ENCODE results near the gene CEPT1.
"Not testable (repeated sequence)": the region's sequence is repeated elsewhere in the genome, so short reads cannot be mapped to it uniquely, and the experiment has no call there.

The CEPT1 gene

DNA sequence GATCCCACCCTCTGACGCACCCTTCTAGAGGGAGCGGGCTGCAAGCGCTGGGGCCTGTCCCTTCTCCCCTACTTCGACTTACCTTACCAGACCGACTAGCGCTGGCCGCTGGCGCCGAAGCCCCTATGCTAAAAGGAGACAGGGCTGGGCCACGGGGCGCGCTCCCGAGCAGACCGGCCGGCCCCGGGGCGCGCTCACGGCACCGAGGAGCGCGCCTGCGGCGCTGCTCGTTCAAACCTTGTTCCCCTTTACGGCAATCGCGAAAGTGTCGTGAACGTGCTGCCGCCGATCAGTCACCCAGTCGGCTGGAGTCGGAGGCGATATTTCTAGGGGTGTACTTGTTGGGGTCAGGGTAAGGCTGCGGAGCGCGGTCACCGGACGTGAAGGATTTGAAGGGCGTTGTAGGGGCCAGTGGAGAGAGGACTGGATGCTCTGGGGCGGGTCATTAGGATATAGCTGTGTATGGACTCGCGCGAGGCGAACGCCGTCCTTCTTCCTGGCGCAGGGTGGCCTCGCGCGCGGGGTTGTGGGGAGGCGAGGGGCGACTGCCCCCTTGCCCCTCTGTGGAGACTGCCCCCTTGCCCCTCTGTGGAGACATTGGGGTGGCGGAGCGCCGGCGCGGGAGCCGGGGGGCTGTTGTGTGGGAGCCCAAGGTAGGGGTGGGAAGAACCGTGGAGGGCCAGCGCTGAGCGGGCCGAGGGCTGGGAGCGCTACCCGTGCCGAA lies at the start of gene CEPT1, which contains the start of gene DRAM2:
Gene CEPT1, plus strand, starts transcription at position 268 of the 724 bp plus-strand sequence. CDS start 7,492 bp downstream, outside the sequence.
Gene DRAM2, minus strand, starts transcription at position 138 of the 724 bp plus-strand sequence. CDS start 8,539 bp downstream, outside the sequence.
- DNase-seq (peak; percentile 95), ATAC-seq (ENCODE audit: insufficient read depth, low read depth) (peak; percentile 53)
- Histone ChIP-seq H3K4me2 (ENCODE audit: insufficient read depth, low read length) (peak within 1 kb of the TSS; percentile 88), H3K36me3 (ENCODE audit: insufficient read depth, low read length) (peaks cover 25% of the 10 kb centered on the region), H3K4me3 (ENCODE audit: low read depth in 1 of 2, low read length in 2 of 2) (peak within 1 kb of the TSS; percentile 89 to 90), H3K79me2 (ENCODE audit: insufficient read depth, low read length) (peaks cover 79% of the 10 kb centered on the region), H3K4me1 (ENCODE audit: insufficient read depth, low read length) (peaks cover 53% of the 10 kb centered on the region), H4K20me1 (ENCODE audit: insufficient read depth, low read length) (peaks cover 16% of the 10 kb centered on the region; the same call in 1 of the 2 replicates), H3K9me3 (ENCODE audit: insufficient read depth, low read length, severe bottlenecking) (no peaks in the 10 kb centered on the region), H3K9ac (ENCODE audit: low read depth, low read length) (peak within 1 kb of the TSS; percentile 67), H3K27me3 (ENCODE audit: insufficient read depth, low read length, poor library complexity) (no peaks in the 10 kb centered on the region), H2AFZ (ENCODE audit: low read depth, low read length) (peak within 1 kb of the TSS; percentile 86), H3K27ac (ENCODE audit: low read length) (peak within 1 kb of the TSS; percentile 90)
- TF ChIP-seq EZH2 (IDR thresholded peaks at IDR 0.05; ENCODE audit: borderline replicate concordance, low read depth, low read length, severe bottlenecking), result no peak
- TF ChIP-seq, protein P1, sequence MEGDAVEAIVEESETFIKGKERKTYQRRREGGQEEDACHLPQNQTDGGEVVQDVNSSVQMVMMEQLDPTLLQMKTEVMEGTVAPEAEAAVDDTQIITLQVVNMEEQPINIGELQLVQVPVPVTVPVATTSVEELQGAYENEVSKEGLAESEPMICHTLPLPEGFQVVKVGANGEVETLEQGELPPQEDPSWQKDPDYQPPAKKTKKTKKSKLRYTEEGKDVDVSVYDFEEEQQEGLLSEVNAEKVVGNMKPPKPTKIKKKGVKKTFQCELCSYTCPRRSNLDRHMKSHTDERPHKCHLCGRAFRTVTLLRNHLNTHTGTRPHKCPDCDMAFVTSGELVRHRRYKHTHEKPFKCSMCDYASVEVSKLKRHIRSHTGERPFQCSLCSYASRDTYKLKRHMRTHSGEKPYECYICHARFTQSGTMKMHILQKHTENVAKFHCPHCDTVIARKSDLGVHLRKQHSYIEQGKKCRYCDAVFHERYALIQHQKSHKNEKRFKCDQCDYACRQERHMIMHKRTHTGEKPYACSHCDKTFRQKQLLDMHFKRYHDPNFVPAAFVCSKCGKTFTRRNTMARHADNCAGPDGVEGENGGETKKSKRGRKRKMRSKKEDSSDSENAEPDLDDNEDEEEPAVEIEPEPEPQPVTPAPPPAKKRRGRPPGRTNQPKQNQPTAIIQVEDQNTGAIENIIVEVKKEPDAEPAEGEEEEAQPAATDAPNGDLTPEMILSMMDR (IDR thresholded peaks at IDR 0.05; ENCODE audit: borderline replicate concordance, extremely low read depth, low read length, poor library complexity, severe bottlenecking), result no peak

DNA sequence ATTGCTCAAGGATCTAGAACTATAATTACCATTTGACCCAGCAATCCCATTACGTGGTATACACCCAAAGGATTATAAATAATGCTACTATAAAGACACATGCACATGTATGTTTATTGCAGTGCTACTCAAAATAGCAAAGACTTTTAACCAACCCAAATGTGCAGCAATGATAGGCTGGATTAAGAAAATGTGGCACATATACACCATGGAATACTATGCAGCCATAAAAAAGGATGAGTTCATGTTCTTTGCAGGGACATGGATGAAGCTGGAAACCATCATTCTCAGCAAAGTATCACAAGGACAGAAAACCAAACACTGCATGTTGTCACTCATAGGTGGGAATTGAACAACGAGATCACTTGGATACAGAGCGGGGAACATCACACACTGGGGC lies 44.6 kb upstream of the CEPT1 start:
- not testable (repeated sequence) for H3K79me2 ChIP-seq (ENCODE audit: insufficient read depth, low read length); H3K9ac ChIP-seq (ENCODE audit: low read depth, low read length); H3K4me2 ChIP-seq (ENCODE audit: insufficient read depth, low read length); ATAC-seq (ENCODE audit: insufficient read depth, low read depth); H3K36me3 ChIP-seq (ENCODE audit: insufficient read depth, low read length); DNase-seq; H3K27me3 ChIP-seq (ENCODE audit: insufficient read depth, low read length, poor library complexity); H2AFZ ChIP-seq (ENCODE audit: low read depth, low read length); H3K9me3 ChIP-seq (ENCODE audit: insufficient read depth, low read length, severe bottlenecking); H3K27ac ChIP-seq (ENCODE audit: low read length); H4K20me1 ChIP-seq (ENCODE audit: insufficient read depth, low read length); H3K4me3 ChIP-seq (ENCODE audit: low read depth in 1 of 2, low read length in 2 of 2); H3K4me1 ChIP-seq (ENCODE audit: insufficient read depth, low read length)

DNA sequence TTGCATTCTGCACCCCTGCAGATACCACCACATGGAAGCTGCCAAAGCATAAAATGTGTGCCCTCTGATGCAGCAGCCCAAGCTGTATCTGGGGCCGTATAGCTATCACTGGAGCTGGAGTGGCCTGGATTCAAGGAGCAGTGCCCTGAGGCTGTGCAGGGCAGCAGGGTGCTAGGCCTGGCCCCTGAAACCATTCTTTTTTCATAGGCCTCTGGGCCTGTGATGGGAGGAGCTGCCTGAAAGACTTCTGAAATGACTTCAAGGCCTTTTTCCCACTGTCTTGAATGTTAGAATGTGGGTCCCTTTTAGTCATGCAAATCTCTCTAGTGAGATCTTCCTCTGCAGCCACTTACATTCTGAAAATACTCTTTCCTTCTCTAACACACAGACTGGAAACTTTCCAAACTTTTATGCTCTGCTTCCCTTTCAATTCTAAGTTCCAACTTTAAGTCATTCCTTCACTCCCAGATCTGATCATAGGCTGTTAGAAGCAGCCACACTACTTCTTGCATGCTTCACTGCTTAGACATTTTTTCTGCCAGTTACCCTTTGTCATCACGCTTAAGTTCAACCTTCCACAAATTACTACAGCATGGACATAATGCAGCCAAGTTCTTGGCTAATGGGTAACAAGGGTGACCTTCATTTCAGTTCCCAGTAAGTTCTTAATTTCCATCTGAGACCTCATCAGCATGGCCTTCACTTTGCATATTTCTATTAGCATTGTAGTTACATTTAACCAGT lies 42.5 kb upstream of the CEPT1 start:
- no peak overlapping the region for H2AFZ ChIP-seq (ENCODE audit: low read depth, low read length)
- H4K20me1 ChIP-seq (ENCODE audit: insufficient read depth, low read length), result no peaks in the 10 kb centered on the region
- H3K9me3 ChIP-seq (ENCODE audit: insufficient read depth, low read length, severe bottlenecking), result peaks cover 3% of the 10 kb centered on the region
- H3K27ac ChIP-seq (ENCODE audit: low read length), result no peak overlapping the region
- ATAC-seq (ENCODE audit: insufficient read depth, low read depth), result no peak
- no peak overlapping the region for H3K4me2 ChIP-seq (ENCODE audit: insufficient read depth, low read length)
- H3K4me1 ChIP-seq (ENCODE audit: insufficient read depth, low read length), result no peaks in the 10 kb centered on the region
- H3K9ac ChIP-seq (ENCODE audit: low read depth, low read length), result no peak overlapping the region
- TF ChIP-seq, protein P1 (IDR thresholded peaks at IDR 0.05; ENCODE audit: borderline replicate concordance, extremely low read depth, low read length, poor library complexity, severe bottlenecking), result no peak
- no peak for TF ChIP-seq EZH2 (IDR thresholded peaks at IDR 0.05; ENCODE audit: borderline replicate concordance, low read depth, low read length, severe bottlenecking)
- H3K79me2 ChIP-seq (ENCODE audit: insufficient read depth, low read length), result no peaks in the 10 kb centered on the region
- no peaks in the 10 kb centered on the region for H3K27me3 ChIP-seq (ENCODE audit: insufficient read depth, low read length, poor library complexity)
- no peak for DNase-seq
- no peaks in the 10 kb centered on the region for H3K36me3 ChIP-seq (ENCODE audit: insufficient read depth, low read length)
- no peak overlapping the region for H3K4me3 ChIP-seq (ENCODE audit: low read depth in 1 of 2, low read length in 2 of 2)

DNA sequence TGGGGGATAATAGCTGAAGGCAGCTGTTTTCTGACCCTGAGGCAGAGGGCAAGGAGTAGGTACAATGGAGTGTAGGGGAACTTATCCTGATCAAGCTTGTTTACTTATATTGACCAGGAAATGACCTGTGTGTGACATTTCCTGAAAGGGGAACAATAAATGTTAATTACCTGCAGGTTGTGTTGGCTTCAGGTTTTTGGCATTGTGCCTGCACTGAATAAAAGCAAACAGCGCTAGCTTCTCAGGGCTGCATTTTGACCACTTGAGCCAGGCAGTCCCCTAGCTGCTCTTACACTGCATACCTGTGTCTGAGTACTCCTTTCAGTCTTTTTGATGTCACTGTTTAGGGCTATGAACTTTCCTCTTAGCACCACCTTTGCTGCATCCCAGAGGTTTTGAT lies 40.7 kb upstream of the CEPT1 start:
- no peaks in the 10 kb centered on the region for H3K79me2 ChIP-seq (ENCODE audit: insufficient read depth, low read length)
- no peaks in the 10 kb centered on the region for H3K36me3 ChIP-seq (ENCODE audit: insufficient read depth, low read length)
- peaks cover 3% of the 10 kb centered on the region for H3K9me3 ChIP-seq (ENCODE audit: insufficient read depth, low read length, severe bottlenecking)
- H3K4me2 ChIP-seq (ENCODE audit: insufficient read depth, low read length), result no peak overlapping the region
- H3K9ac ChIP-seq (ENCODE audit: low read depth, low read length), result no peak overlapping the region
- no peaks in the 10 kb centered on the region for H3K27me3 ChIP-seq (ENCODE audit: insufficient read depth, low read length, poor library complexity)
- H3K4me1 ChIP-seq (ENCODE audit: insufficient read depth, low read length), result no peaks in the 10 kb centered on the region
- ATAC-seq (ENCODE audit: insufficient read depth, low read depth), result no peak
- H4K20me1 ChIP-seq (ENCODE audit: insufficient read depth, low read length), result no peaks in the 10 kb centered on the region
- H3K27ac ChIP-seq (ENCODE audit: low read length), result no peak overlapping the region
- H3K4me3 ChIP-seq (ENCODE audit: low read depth in 1 of 2, low read length in 2 of 2), result no peak overlapping the region
- no peak for DNase-seq
- H2AFZ ChIP-seq (ENCODE audit: low read depth, low read length), result no peak overlapping the region
- TF ChIP-seq EZH2 (IDR thresholded peaks at IDR 0.05; ENCODE audit: borderline replicate concordance, low read depth, low read length, severe bottlenecking), result no peak
- TF ChIP-seq, protein P1 (IDR thresholded peaks at IDR 0.05; ENCODE audit: borderline replicate concordance, extremely low read depth, low read length, poor library complexity, severe bottlenecking), result no peak
